Ovary (tissue), 3 donors: Measurements from ENCODE around the gene CENPU.

Experiments
- CTCF ChIP-seq, 3 donors: fragments of 450-650 bp in 2 of 3; fragments of 200-600 bp in 1 of 3; IDR thresholded peaks; one replicate each; pipeline versions ENCODE4 v1.5.1 to v1.8.0; 2016 to 2022; ENCODE audit warnings: antibody characterized with exemption in 3 of 3, mild to moderate bottlenecking in 1 of 3
- EP300 ChIP-seq: sonication (generic); formaldehyde crosslinking; IDR thresholded peaks from one replicate; pipeline ENCODE4 v1.6.1; 2017; ENCODE audit warnings: antibody characterized with exemption
- POLR2A ChIP-seq: fragments of 450-650 bp; IDR thresholded peaks from one replicate; pipeline ENCODE4 v1.6.1; 2017; ENCODE audit warnings: antibody characterized with exemption, mild to moderate bottlenecking, moderate library complexity
- donor health status: DM: no; HTN: no; CAD: no.

GRCh38 chr4:184694412-184694956 is 39.4 kb downstream of the CENPU start:
- TF ChIP-seq CTCF (IDR thresholded peaks at IDR 0.05) (no peak), POLR2A (no peak), EP300 (no peak)
